Adipocyte (in vitro differentiated cells): ENCODE measurements around the gene FAM47E.

Experiments used
- DNase-seq: peaks from one replicate; pipeline ENCODE4 v3.0.0-alpha.2; 2015; ENCODE audit warnings: low read depth
- H3K27me3 ChIP-seq: replicated peaks from 2 replicates; pipeline ENCODE4 v1.7.0; 2013; ENCODE audit warnings: mild to moderate bottlenecking, low read length, moderate library complexity; ENCODE audit not compliant: control insufficient read depth, insufficient read depth
- H3K36me3 ChIP-seq: 2 replicates; pipeline ENCODE4 v1.7.0; 2013; ENCODE audit warnings: low read length, mild to moderate bottlenecking, moderate library complexity; ENCODE audit not compliant: control insufficient read depth, insufficient read depth, severe bottlenecking
- H3K4me1 ChIP-seq: 2 replicates; pipeline ENCODE4 v1.7.0; 2013; ENCODE audit warnings: mild to moderate bottlenecking, low read length, moderate library complexity; ENCODE audit not compliant: control insufficient read depth, insufficient read depth
- H3K4me3 ChIP-seq: 2 replicates; pipeline ENCODE4 v1.7.0; 2013; ENCODE audit warnings: mild to moderate bottlenecking, low read length, moderate library complexity
- H3K9ac ChIP-seq: 2 replicates; pipeline ENCODE4 v1.7.0; 2013; ENCODE audit warnings: mild to moderate bottlenecking, low read length, moderate library complexity
- H3K9me3 ChIP-seq: 2 replicates; pipeline ENCODE4 v1.7.0; 2013; ENCODE audit warnings: mild to moderate bottlenecking, low read length, moderate library complexity; ENCODE audit not compliant: control insufficient read depth

The FAM47E gene

DNA sequence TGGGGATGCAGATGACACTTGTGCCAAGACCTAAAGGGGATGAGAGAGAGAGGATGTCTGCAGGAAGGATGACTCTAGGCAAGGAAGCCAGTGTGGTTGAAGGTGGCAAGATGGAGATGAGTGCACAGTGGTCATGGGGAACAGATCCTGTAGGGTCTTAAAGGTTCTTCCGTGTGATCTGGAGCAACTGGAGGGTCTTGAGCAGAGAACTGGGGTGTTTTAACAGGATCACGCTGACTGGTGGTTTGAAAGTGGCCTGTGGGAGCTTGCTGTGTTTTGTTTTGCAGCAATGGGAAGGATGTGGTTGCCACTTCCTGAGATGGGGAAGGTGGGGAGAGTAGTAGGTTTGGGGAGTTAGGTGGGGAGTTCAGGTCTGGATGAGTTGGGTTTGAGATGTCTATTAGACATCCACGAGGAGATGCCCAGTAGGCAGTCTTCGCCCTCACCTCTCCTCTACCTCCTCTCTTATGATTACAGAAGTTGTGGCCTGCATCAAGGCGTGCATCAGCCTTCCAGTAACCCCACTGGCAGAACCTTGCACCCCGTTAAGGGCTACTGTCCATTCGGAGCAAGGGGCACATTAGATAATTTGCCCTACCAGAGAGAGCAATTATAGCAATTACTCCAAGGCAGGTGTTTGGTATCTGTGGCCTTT lies 53.6 kb downstream of the FAM47E start:
- H3K9ac ChIP-seq, result peak overlapping the region; percentile 97
- H3K27me3 ChIP-seq, result no peaks in the 10 kb centered on the region
- H3K4me1 ChIP-seq, result peaks cover 52% of the 10 kb centered on the region
- H3K36me3 ChIP-seq, result peaks cover 10% of the 10 kb centered on the region
- H3K4me3 ChIP-seq, result peak overlapping the region; percentile 97
- H3K9me3 ChIP-seq, result no peaks in the 10 kb centered on the region
- DNase-seq, result no peak

DNA sequence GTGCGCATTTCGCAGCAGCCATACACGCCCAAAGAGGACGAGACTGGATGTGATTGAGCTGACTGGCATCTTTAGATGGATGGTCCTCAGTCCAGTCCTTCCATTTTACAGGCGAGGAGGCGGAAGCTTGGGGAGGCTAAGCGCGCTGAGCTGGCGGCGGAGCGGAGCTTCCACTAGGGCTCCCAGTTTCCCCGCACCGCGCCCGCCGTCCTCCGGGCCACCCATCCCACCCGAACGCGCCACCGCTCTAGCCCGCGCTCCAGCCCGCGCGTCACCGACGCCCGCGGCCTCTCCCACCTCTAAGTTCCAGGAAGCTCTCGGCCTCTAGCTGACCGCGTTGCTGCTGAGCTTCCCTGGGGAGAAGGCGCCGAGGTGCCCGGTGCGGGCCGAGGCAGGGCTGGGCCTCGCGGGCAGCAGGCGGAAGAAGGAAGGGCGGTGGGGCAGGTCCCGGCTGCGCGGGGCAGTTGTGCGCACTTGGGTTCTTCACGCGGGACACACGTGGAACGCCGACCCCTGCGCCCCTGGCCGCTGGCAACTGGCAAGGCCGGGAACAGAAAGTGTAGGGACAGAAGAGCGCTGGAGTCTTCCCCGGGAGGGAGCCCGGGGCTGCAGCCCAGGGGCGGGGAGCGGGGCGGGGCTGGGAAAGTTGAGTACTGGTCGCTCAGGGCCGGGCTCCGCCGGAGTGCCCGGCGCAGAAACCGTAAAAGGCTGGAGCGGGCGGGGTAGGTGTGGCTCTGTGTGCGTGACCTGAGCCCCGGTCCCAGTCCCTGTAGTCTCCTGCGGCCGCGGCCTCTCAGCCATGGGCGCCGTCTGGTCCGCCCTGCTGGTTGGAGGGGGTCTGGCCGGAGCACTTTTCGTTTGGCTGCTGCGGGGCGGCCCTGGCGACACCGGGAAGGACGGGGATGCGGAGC lies 54.7 kb downstream of the FAM47E start, which contains the start of gene STBD1:
Gene STBD1 (plus strand): TSS at position 763 of the 911 bp plus-strand sequence. CDS start 37 bp downstream, at position 800.
- Histone ChIP-seq H3K4me3 (peak within 1 kb of the TSS; percentile 97), H3K27me3 (no peaks in the 10 kb centered on the region), H3K9ac (peak within 1 kb of the TSS; percentile 97), H3K4me1 (peaks cover 46% of the 10 kb centered on the region), H3K9me3 (no peaks in the 10 kb centered on the region), H3K36me3 (peaks cover 21% of the 10 kb centered on the region)
- peak; percentile 85 for DNase-seq

DNA sequence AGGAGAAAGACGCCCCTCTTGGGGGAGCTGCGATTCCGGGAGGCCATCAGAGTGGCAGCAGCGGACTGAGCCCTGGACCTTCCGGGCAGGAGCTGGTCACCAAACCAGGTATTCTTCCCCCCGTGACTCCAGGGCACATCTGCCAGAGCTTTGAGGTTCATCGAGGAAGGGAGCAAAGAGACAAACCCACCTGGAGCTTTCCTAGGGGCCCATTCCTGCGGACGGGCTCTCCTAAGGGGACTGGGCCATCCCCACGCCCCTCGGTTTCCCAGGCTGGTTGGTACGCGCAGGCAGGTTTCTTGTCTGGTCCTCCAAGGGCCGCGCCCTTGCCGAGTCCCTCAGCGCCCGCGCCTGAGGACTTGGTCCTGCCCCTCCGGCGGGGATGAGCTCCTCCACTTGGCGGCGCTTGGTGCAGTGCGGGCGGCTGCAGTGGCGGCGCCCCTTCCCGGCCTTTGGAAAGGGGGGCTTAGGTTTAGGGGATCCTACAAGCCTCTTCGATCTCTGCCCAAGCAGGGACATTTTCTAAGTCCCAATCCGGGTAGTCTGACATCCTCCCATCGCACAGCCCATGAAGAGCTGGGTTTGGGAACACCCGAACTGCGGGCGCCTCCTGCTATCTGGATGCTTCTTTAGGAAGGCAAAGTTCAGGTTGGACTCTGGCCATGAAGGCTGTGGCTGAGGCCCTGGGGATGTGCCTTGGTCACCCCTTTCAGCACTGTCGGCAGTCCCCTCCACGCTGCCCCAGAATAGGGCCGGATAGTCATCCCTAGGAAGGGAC lies 55.5 kb downstream of the FAM47E start:
- H3K27me3 ChIP-seq, result no peaks in the 10 kb centered on the region
- peaks cover 45% of the 10 kb centered on the region for H3K4me1 ChIP-seq
- DNase-seq, result peak; percentile 85
- H3K36me3 ChIP-seq, result peaks cover 22% of the 10 kb centered on the region
- peak overlapping the region; percentile 97 for H3K9ac ChIP-seq
- no peaks in the 10 kb centered on the region for H3K9me3 ChIP-seq
- peak overlapping the region; percentile 97 for H3K4me3 ChIP-seq

DNA sequence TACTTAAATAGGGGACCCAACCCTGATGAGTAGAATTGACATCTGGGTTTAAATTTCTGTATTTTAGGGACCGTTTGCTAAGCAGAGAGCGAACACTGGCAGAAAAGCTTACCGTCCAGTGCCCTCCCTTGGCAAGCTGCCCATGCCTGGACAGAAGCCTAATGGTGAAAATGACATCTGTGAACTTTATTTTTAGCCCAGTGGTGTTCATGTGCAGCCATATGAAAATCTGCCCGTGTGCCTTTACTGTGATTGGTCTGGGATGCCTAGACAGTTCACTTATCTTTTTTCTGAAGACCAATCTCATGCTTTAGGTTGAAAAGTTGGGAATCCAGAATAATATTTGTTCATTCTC lies 56.1 kb downstream of the FAM47E start:
- no peaks in the 10 kb centered on the region for H3K27me3 ChIP-seq
- no peak for DNase-seq
- H3K9me3 ChIP-seq, result no peaks in the 10 kb centered on the region
- H3K9ac ChIP-seq, result peak overlapping the region; percentile 97
- peaks cover 22% of the 10 kb centered on the region for H3K36me3 ChIP-seq
- peak overlapping the region; percentile 97 for H3K4me3 ChIP-seq
- H3K4me1 ChIP-seq, result peaks cover 44% of the 10 kb centered on the region

DNA sequence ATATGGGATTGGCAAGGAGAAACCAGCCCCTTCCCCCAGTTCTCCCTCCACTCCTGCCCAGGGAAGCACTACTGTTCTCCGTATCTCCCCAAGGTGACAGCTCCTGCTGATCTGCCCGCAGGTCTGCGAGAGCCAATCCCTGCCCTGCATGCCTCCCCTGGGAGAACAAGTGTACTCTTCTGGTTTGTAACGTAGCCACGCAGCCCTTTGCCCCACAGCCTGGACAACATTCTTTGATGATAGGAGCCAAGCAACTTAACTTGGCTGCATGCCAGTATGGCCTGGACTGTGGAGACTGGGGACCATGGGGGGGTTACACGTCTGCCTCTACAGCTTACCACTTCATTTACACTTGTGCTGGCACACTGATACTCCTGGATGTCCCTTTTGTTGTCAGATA lies 57.0 kb downstream of the FAM47E start:
- no peak for DNase-seq
- Histone ChIP-seq H3K27me3 (no peaks in the 10 kb centered on the region), H3K9ac (peak overlapping the region; percentile 97), H3K36me3 (peaks cover 22% of the 10 kb centered on the region), H3K4me3 (peak overlapping the region; percentile 97), H3K9me3 (no peaks in the 10 kb centered on the region), H3K4me1 (peaks cover 36% of the 10 kb centered on the region)

DNA sequence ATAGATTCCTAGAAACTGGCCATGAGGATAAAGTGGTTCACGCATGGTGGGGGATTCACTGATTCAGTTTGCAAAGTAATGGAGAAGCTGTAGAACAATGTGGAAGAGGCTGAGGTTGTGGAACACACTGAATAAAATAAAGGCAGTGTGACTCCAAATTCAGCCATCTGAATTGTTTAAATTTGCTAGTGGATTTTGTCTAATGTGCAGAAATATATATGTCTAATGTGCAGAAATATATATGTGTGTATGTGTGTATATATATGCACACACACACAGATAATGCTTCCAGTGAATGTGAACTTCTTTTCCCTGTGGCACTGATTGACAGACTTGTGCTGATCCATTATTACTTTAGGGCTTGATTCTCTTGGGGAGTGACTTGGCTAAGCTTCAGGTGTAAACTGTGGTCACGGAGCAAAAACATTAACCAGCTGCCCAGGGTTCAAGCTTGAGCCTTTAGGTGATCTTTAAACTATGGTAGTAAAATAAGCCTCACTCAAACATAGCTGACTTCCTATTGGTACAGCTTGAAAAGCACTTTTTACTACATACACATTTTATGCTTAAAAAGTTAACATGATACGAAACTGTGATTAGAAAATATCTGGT lies 58.5 kb downstream of the FAM47E start:
- peaks cover 34% of the 10 kb centered on the region for H3K4me1 ChIP-seq
- no peak overlapping the region for H3K4me3 ChIP-seq
- H3K36me3 ChIP-seq, result peaks cover 22% of the 10 kb centered on the region
- no peak for DNase-seq
- no peaks in the 10 kb centered on the region for H3K27me3 ChIP-seq
- H3K9me3 ChIP-seq, result no peaks in the 10 kb centered on the region
- no peak overlapping the region for H3K9ac ChIP-seq

DNA sequence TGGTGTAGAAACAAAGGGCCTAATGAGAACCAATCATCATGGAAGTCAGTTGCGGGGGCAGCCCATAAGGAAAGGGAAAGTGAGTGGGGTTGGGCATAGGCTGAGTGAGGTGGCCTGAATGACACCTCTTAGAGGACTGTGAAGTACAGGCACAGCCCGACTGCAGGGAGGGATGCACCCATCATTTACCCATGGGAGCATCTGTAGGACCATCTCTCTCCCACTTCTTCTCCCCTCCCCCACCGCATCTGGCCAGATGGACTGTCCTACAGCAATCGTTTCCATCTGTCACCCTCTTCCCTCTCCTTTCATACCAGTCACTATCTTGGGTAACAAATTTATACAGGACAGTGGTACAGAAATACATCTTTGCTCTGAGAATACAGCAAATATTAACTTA lies 59.2 kb downstream of the FAM47E start:
- Histone ChIP-seq H3K9me3 (peaks cover under 1% of the 10 kb centered on the region), H3K36me3 (peaks cover 22% of the 10 kb centered on the region), H3K27me3 (no peaks in the 10 kb centered on the region), H3K9ac (no peak overlapping the region), H3K4me3 (no peak overlapping the region), H3K4me1 (peaks cover 27% of the 10 kb centered on the region)
- no peak for DNase-seq

DNA sequence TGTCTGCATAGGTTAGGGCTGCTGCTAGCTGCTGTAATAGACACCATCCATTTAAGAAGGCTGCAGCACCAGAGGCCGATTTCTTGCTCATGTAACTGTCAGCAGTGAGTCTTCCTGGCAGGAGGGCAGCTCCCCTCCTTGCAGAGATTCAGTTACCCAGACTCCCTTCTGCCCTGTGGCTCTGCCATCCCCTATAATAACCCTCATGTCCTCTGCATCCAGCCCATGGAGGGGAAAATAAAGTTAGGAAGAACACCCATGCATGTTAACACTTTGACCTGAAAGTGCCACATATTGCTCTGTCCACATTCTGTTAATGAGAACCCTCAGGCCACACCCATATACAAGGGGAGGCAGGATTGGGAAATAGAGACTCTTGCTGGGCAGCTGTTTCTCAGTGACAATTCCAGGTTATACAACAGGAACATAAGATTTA lies 60.4 kb downstream of the FAM47E start:
- Histone ChIP-seq H3K9ac (no peak overlapping the region), H3K4me1 (peaks cover 26% of the 10 kb centered on the region), H3K27me3 (no peaks in the 10 kb centered on the region), H3K36me3 (peaks cover 22% of the 10 kb centered on the region), H3K9me3 (peaks cover 13% of the 10 kb centered on the region), H3K4me3 (no peak overlapping the region)
- DNase-seq, result peak; percentile 22

DNA sequence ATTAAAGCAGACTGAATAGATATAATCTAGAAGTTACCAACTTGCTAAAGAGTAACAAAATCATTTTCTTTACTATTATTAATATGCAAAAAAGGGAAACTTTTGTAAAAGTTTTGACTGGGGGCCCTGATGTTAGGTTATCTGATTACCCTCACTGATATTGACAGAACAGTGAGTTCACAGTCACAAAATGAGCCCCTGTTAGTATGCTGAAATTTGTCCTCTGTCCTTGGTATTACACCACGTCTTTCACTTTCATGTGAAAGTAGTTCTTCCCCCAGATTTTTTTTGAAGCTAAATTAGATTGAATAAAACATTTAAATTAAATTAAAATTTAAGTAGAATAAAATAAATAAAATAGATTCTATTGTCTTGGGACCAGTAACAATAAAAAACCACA lies 60.9 kb downstream of the FAM47E start:
- Histone ChIP-seq H3K9me3 (peaks cover 18% of the 10 kb centered on the region), H3K4me1 (peaks cover 26% of the 10 kb centered on the region), H3K27me3 (no peaks in the 10 kb centered on the region), H3K4me3 (no peak overlapping the region), H3K9ac (no peak overlapping the region), H3K36me3 (peaks cover 22% of the 10 kb centered on the region)
- DNase-seq, result no peak

DNA sequence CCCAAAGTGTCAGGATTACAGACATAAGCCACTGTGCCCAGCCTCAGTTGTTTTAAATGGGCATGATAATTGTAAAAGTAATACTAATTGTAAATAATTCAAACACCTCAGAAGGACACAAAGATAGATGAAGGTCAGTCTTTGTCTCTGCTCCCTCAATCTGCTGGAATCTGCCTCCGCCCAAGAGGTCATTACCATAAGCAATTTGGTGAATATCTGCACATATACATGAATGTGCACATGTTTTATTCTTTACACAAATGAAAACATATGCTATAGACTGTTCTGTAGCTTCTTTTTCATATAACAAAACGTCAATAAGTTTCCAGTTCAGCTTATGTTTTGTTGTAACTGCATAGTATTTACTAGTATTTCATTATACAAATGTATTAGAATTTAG lies 62.0 kb downstream of the FAM47E start:
- Histone ChIP-seq H3K27me3 (no peaks in the 10 kb centered on the region), H3K9ac (no peak overlapping the region)

More for the DNA sequence above, 62.0 kb downstream of the FAM47E start:
- Histone ChIP-seq H3K4me1 (peaks cover 18% of the 10 kb centered on the region), H3K9me3 (peaks cover 25% of the 10 kb centered on the region), H3K36me3 (peaks cover 22% of the 10 kb centered on the region), H3K4me3 (no peak overlapping the region)
- DNase-seq, result no peak
